BE2C (cell line): Measurements from ENCODE around the gene CCDC40.
A peak's percentile ranks its signal among the peaks of the same experiment; 100 is the strongest.

Source experiments
- DNase-seq: peaks from one replicate; pipeline ENCODE4 v3.0.0-alpha.2; 2020
- H3K27me3 ChIP-seq: fragments of 250-450 bp; sonication (Bioruptor Pico); 2 replicates; pipeline ENCODE4 v1.5.1; 2020; ENCODE audit warnings: mild to moderate bottlenecking
- H3K36me3 ChIP-seq: fragments of 250-450 bp; sonication (Bioruptor Pico); 2 replicates; pipeline ENCODE4 v1.5.1; 2020; ENCODE audit warnings: mild to moderate bottlenecking
- H3K4me1 ChIP-seq: fragments of 250-450 bp; sonication (Bioruptor Pico); 2 replicates; pipeline ENCODE4 v1.5.1; 2020
- H3K4me3 ChIP-seq: 2 replicates; pipeline ENCODE4 v1.5.1; 2011; ENCODE audit warnings: low read depth, low read length
- H3K9me3 ChIP-seq: fragments of 250-450 bp; sonication (Bioruptor Pico); 2 replicates; pipeline ENCODE4 v1.5.1; 2020
- TF ChIP-seq, protein P1 (sequence below): IDR thresholded peaks from 2 replicates; pipeline ENCODE4 v1.5.1; 2012; ENCODE audit warnings: mild to moderate bottlenecking, low read depth, low read length

Gene CCDC40

DNA sequence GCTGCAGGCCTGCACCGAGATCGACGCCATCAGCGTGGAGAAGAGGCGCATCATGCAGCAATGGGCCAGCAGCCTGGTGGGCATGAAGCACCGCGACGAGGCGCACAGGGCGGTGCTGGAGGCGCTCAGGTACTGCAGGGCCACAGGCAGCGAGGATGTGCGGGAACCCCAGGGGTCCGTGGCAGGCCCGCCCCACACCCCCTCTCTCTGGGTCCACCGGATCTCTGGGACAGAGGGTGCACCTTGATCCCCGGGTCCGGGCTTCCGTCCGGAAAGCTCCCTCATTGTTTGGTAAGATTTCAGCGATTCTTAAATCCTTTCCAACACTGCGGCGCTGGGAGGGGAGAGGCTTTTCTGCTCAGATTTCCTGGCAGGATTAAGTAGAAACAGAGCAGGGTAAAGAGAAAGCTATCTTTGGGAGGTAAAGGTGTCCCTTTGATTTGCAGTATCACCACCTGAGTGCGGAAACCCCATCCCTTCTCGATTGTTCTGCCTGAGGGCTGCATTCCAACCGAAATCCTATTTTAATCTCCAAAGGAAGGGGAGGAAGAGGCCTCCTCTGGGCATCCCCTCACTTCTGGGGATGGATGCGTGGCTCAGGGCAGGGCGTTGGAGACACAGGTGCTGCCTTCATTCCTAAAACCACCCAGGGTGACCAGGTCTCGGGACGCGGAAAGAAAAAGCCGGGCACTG is 29.2 kb downstream of the CCDC40 start:
- DNase-seq = no peak

DNA sequence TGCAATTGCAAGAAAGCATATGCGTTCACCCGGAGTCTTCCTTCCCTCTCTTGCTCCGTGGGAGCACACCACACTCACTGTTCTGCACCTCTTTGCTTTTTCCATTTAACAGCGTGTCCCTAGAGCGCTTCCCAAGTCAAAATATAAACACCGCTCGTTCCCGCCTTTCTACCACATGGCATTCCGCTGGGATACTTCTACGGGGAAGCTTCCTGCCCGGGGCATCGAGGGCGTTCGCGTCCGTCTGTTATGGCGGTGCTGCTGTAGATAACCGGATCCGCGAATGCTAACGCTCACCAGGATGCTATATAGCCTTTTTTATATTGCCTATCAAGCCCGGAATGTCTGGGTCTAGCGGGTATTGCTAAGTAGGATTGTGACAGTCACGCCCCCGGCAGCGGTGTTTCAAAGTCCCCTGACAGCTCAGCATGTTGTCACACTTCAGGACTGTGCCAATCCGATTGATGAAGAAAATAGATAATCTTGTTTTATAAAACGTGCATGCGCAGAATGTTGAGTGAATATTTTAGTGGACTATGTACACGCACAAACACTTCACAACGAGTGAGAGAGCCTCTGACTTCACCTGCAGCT is 31.0 kb downstream of the CCDC40 start:
- no peaks in the 10 kb centered on the region for H3K4me1 ChIP-seq
- no peak for DNase-seq
- H3K36me3 ChIP-seq = no peaks in the 10 kb centered on the region
- no peaks in the 10 kb centered on the region for H3K9me3 ChIP-seq
- TF ChIP-seq, protein P1, sequence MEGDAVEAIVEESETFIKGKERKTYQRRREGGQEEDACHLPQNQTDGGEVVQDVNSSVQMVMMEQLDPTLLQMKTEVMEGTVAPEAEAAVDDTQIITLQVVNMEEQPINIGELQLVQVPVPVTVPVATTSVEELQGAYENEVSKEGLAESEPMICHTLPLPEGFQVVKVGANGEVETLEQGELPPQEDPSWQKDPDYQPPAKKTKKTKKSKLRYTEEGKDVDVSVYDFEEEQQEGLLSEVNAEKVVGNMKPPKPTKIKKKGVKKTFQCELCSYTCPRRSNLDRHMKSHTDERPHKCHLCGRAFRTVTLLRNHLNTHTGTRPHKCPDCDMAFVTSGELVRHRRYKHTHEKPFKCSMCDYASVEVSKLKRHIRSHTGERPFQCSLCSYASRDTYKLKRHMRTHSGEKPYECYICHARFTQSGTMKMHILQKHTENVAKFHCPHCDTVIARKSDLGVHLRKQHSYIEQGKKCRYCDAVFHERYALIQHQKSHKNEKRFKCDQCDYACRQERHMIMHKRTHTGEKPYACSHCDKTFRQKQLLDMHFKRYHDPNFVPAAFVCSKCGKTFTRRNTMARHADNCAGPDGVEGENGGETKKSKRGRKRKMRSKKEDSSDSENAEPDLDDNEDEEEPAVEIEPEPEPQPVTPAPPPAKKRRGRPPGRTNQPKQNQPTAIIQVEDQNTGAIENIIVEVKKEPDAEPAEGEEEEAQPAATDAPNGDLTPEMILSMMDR = no peak
- H3K4me3 ChIP-seq = no peak overlapping the region
- H3K27me3 ChIP-seq = no peaks in the 10 kb centered on the region

More for the DNA sequence above, 29.2 kb downstream of the CCDC40 start:
- Histone ChIP-seq H3K9me3 (no peaks in the 10 kb centered on the region), H3K36me3 (no peaks in the 10 kb centered on the region), H3K27me3 (no peaks in the 10 kb centered on the region), H3K4me3 (no peak overlapping the region), H3K4me1 (no peaks in the 10 kb centered on the region)
- TF ChIP-seq, protein P1 = no peak

- H3K36me3 ChIP-seq = no peaks in the 10 kb centered on the region
- no peaks in the 10 kb centered on the region for H3K9me3 ChIP-seq
- peak; percentile 44 for DNase-seq
- no peaks in the 10 kb centered on the region for H3K27me3 ChIP-seq
- TF ChIP-seq, protein P1 = no peak
- H3K4me1 ChIP-seq = no peaks in the 10 kb centered on the region
- no peak overlapping the region for H3K4me3 ChIP-seq
These were observed 32.1 kb downstream of the CCDC40 start for GRCh38 chr17:80068301-80069222.

DNA sequence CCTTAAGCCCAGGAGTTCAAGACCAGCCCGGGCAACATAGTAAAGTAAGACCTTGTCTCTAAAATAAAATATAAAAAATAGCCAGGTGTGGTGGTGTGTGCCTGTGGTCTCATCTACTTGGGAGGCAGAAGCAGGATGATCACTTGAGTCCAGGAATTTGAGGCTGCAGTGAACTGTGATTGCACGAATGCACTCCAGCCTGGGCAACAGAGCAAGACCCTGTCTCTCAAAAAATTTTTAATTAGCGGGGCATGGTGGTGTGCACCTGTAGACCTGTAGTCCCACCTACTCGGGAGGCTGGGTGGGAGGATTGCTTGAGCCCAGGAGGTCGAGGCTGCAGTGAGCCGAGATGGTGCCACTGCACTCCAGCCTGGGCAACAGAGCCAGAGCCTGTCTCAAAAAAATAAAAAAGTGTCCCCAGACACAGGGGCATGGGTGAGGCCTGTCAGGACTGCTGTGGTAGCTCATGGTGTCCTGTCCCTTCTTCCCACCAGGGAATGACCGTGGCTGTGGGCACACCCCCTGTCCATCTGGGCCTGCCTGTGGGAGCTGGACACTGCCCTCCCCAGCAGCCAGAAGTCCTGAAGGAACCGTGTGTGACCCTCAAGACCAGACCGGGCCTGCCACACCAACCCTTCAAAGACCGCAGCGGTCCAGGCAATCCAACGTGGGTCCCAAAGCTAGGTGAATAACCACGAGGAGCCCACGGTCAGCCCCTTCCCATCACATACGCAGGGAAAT is 34.1 kb downstream of the CCDC40 start:
- Histone ChIP-seq H3K9me3 (no peaks in the 10 kb centered on the region), H3K4me1 (no peaks in the 10 kb centered on the region), H3K36me3 (no peaks in the 10 kb centered on the region), H3K27me3 (no peaks in the 10 kb centered on the region), H3K4me3 (no peak overlapping the region)
- TF ChIP-seq, protein P1 = no peak
- no peak for DNase-seq

DNA sequence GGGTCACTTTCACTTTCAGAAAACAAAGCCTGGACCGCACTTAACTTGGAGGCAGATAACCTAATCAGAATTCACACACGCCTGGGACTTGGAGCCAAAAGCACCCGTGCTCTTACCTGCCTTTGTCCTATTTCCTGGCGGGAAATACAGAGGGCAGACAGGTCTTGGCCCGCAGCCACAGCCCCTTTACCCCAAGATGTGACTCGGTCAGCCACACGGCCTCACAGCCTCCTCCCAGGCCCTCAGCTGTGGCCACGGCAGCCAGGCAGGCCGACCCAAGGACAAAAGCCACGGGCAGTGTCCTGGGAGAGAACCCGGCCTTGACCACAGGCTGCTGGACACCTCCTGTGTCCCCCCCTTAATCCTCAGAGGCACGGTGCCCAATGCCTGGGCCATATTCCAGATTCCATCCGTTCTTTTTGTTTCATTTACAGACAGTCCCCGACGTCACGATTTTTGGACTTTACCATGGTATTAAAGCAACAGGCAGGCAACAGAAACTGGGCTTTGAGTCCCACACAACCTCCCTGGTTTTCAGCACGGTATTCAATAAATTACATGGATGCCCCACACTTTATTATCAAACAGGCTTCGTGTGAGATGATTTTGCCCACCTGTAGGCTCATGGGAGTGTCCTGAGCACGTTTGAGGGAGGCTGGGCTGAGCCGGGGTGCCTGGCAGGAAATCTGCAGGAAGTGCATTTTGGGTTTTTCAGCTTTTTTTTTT is 34.8 kb downstream of the CCDC40 start:
- Histone ChIP-seq H3K36me3 (no peaks in the 10 kb centered on the region), H3K4me3 (no peak overlapping the region), H3K9me3 (no peaks in the 10 kb centered on the region), H3K4me1 (no peaks in the 10 kb centered on the region), H3K27me3 (no peaks in the 10 kb centered on the region)
- no peak for DNase-seq
- TF ChIP-seq, protein P1 = no peak
